Aorta (tissue), 5 donors: Measurements from ENCODE around the gene HOGA1. TPM values are rescaled to one million over a fixed set of nuclear protein-coding genes. Genes with fewer than 3 reads are reported as not detected.

Experiments used
- ATAC-seq: fragments of 200-7000 bp; cut with Tn5 transposase; one replicate; pipeline ENCODE4 v1.9.1; 2022; ENCODE audit warnings: moderate library complexity; ENCODE audit not compliant: low FRiP score
- DNase-seq, 2 donors: peaks; one replicate each; pipeline ENCODE4 v3.0.0-alpha.2; 2020
- H3K27ac ChIP-seq, 2 donors: one replicate each; pipeline ENCODE4 v1.5.1; 2013; ENCODE audit warnings: low read length in 2 of 2, mild to moderate bottlenecking in 2 of 2, moderate library complexity in 2 of 2, control low read depth in 1 of 2, inconsistent platforms in 1 of 2, low read depth in 1 of 2
- H3K27me3 ChIP-seq, 2 donors: one replicate each; pipeline ENCODE4 v1.6.1; 2013; ENCODE audit warnings: control low read depth in 1 of 2, low read length in 1 of 2, mild to moderate bottlenecking in 1 of 2, moderate library complexity in 1 of 2; ENCODE audit not compliant: insufficient read depth in 2 of 2, control insufficient read depth in 1 of 2
- H3K36me3 ChIP-seq, 2 donors: one replicate each; pipeline ENCODE4 v1.6.1; 2013; ENCODE audit warnings: control low read depth in 1 of 2, low read length in 1 of 2, mild to moderate bottlenecking in 1 of 2; ENCODE audit not compliant: insufficient read depth in 2 of 2, control insufficient read depth in 1 of 2
- H3K4me1 ChIP-seq, 2 donors: one replicate each; pipeline ENCODE4 v1.6.1; 2013; ENCODE audit warnings: low read length in 2 of 2, control low read depth in 1 of 2, mild to moderate bottlenecking in 1 of 2, moderate library complexity in 1 of 2; ENCODE audit not compliant: insufficient read depth in 2 of 2, control insufficient read depth in 1 of 2
- H3K4me3 ChIP-seq, 2 donors: one replicate each; pipeline ENCODE4 v1.5.1; 2013; ENCODE audit warnings: low read length in 2 of 2, control low read depth in 1 of 2, mild to moderate bottlenecking in 1 of 2
- H3K9me3 ChIP-seq: one replicate; pipeline ENCODE4 v1.6.1; 2013; ENCODE audit warnings: mild to moderate bottlenecking, low read length; ENCODE audit not compliant: control insufficient read depth
- WGBS, 2 donors: extraction: QIAGEN DNeasy Blood & Tissue Kit; methylation state at CpG; one replicate each; pipeline ENCODE4 v1.1.7; 2013; 5-methylcytosine and 5-hydroxymethylcytosine counted together
- intact Hi-C, 2 donors: fragments of 100-400 bp; cut with DNase I; formaldehyde crosslinking; loops; one replicate each; pipeline versions ENCODE4 v1.14.2 to v1.15.0; 2022
- polyA plus RNA-seq, 2 donors: library from polyadenylated mRNA; stranded (reverse); fragments of 200-250 nt; gene quantifications; one replicate each; pipeline ENCODE4 v1.2.3, GENCODE V29; 2013
- total RNA-seq, 2 donors: library from RNA; stranded (reverse); fragmentation: NEBNext Ultra II Directional; extraction: Animal tissue kit (Norgen Biotek cat#: 25700); gene quantifications; one replicate each; pipeline ENCODE4 v1.2.1, GENCODE V29; 2021
- donor health status: healthy with polysubstance abuse.
- donor health status: Bipolar disorder and iron deficiency.
- donor health status: DM: no; HTN: no; CAD: no.
- donor health status: DM: no; HTN: no; CAD: no.
- donor health status: DM: yes; HTN: yes; CAD: no.

HOGA1 gene
- total and polyA plus RNA-seq, 4 donors: 1.9 to 4.6 (median 3.9) TPM

DNA sequence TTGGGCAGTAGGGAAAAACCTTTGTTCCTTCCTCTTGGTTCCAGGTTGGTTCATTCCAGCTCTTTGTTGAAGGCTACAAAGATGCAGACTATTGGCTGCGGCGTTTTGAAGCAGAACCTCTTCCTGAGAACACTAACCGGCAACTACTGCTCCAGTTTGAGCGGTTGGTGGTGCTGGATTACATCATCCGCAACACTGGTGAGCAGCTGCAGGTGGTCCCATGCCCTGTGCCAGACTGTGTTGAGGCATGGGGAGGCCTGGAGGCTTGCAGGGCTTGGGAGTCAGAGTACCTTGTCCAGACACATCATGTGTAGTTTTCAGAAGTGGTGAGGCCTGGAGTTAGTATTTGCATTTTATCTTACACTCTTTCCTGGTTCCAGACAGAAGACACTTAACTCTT lies 72.6 kb downstream of the HOGA1 start:
- Histone ChIP-seq H3K4me1 (no peaks in the 10 kb centered on the region), H3K27me3 (no peaks in the 10 kb centered on the region), H3K27ac (no peak overlapping the region), H3K9me3 (no peaks in the 10 kb centered on the region), H3K36me3 (peaks cover 3 to 6% of the 10 kb centered on the region in 2 donors), H3K4me3 (no peak overlapping the region)
- intact Hi-C loops: no loop called here
- DNase-seq (no peak), ATAC-seq (no peak)
- 91 to 94% methylated on average over 5 of the region's 5 CpGs for WGBS, 2 donors

DNA sequence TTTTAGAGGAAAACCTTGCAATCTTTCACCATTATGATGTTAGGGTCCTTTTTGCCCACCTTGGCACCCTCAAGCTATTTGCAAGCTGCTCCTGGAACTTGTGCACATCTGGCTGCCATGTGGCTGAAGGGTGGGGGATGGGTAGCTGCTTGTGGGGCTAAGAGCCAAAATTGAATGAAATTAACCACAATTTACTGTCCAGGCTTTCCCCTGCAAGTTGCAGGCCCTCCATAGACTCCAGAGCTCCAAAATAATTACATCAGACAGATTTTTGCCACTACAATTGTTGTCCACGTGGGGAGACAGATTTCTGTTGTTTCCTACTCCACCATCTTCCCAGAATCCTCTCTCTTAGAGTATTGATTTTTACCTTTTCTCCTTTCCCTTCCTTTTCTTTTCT lies 75.4 kb downstream of the HOGA1 start:
- intact Hi-C loops: no loop called here
- ATAC-seq: no peak
- 52 to 55% methylated on average over 1 of the region's 1 CpG for WGBS, 2 donors
- Histone ChIP-seq H3K27me3 (no peaks in the 10 kb centered on the region), H3K9me3 (no peaks in the 10 kb centered on the region), H3K4me1 (no peaks in the 10 kb centered on the region), H3K4me3 (no peak overlapping the region), H3K27ac (no peak overlapping the region), H3K36me3 (peaks cover 5 to 6% of the 10 kb centered on the region in 2 donors)
- no peak for DNase-seq

Other genes with a start within 250 kb of the HOGA1 start
- 1 to 10 TPM; 5.5 to 8.6 TPM for gene FRAT2, start 249.7 kb upstream of the HOGA1 start, total RNA-seq
- gene FRAT2, start 249.7 kb upstream of the HOGA1 start, polyA plus RNA-seq: 1 to 10 TPM; 3.0 to 7.0 TPM
- gene RRP12, start 183.0 kb upstream of the HOGA1 start, total RNA-seq: 10 to 100 TPM; 25.1 to 31.9 TPM
- 10 to 100 TPM in 1 of 2 donors, 1 to 10 TPM in 1; 6.4 to 10.7 TPM for gene RRP12, start 183.0 kb upstream of the HOGA1 start, polyA plus RNA-seq
- gene PGAM1, start 158.2 kb upstream of the HOGA1 start, total RNA-seq: 100 to 1,000 TPM; 145 to 148 TPM
- 100 to 1,000 TPM; 134 to 189 TPM for gene PGAM1, start 158.2 kb upstream of the HOGA1 start, polyA plus RNA-seq
- gene EXOSC1, start 138.4 kb upstream of the HOGA1 start, total RNA-seq: 10 to 100 TPM; 25.6 to 27.2 TPM
- 10 to 100 TPM; 39.4 to 41.9 TPM for gene EXOSC1, start 138.4 kb upstream of the HOGA1 start, polyA plus RNA-seq
- gene ZDHHC16, start 138.2 kb upstream of the HOGA1 start, total RNA-seq: 10 to 100 TPM; 29.6 to 35.6 TPM
- gene ZDHHC16, start 138.2 kb upstream of the HOGA1 start, polyA plus RNA-seq: 10 to 100 TPM; 17.8 to 27.8 TPM
- gene MMS19, start 86.0 kb upstream of the HOGA1 start, total RNA-seq: 10 to 100 TPM; 34.3 to 63.8 TPM
- gene MMS19, start 86.0 kb upstream of the HOGA1 start, polyA plus RNA-seq: 10 to 100 TPM; 16.2 to 73.4 TPM
- gene UBTD1, start 85.5 kb upstream of the HOGA1 start, total RNA-seq: 10 to 100 TPM; 15.1 to 15.8 TPM
- 10 to 100 TPM; 10.1 to 18.9 TPM for gene UBTD1, start 85.5 kb upstream of the HOGA1 start, polyA plus RNA-seq
- gene ANKRD2, start 11.6 kb upstream of the HOGA1 start, total RNA-seq: under 1 TPM; 0.39 to 0.78 TPM
- gene ANKRD2, start 11.6 kb upstream of the HOGA1 start, polyA plus RNA-seq: 1 to 10 TPM; 1.4 to 3.1 TPM
- gene C10orf62, start 5.3 kb downstream of the HOGA1 start, total RNA-seq: under 1 TPM; 0.29 to 0.42 TPM
- under 1 TPM in 1 of 2 donors, not detected in 1; 0.54 TPM for gene C10orf62, start 5.3 kb downstream of the HOGA1 start, polyA plus RNA-seq
- gene MORN4, start 49.1 kb downstream of the HOGA1 start, total RNA-seq: 1 to 10 TPM; 1.4 to 6.6 TPM
- 1 to 10 TPM; 4.5 to 8.8 TPM for gene MORN4, start 49.1 kb downstream of the HOGA1 start, polyA plus RNA-seq
- gene PI4K2A, start 56.3 kb downstream of the HOGA1 start, total RNA-seq: 10 to 100 TPM; 14.2 to 16.7 TPM
- 10 to 100 TPM in 1 of 2 donors, 1 to 10 TPM in 1; 6.5 to 10.0 TPM for gene PI4K2A, start 56.3 kb downstream of the HOGA1 start, polyA plus RNA-seq
- gene AVPI1, start 102.9 kb downstream of the HOGA1 start, total RNA-seq: 10 to 100 TPM; 17.1 to 18.3 TPM
- gene AVPI1, start 102.9 kb downstream of the HOGA1 start, polyA plus RNA-seq: 10 to 100 TPM; 12.4 to 15.1 TPM
- gene MARVELD1, start 129.3 kb downstream of the HOGA1 start, total RNA-seq: 10 to 100 TPM; 87.4 to 92.4 TPM
- gene MARVELD1, start 129.3 kb downstream of the HOGA1 start, polyA plus RNA-seq: 10 to 100 TPM; 48.1 to 85.8 TPM
- 10 to 100 TPM; 23.0 to 33.2 TPM for gene ZFYVE27, start 152.7 kb downstream of the HOGA1 start, total RNA-seq
- 10 to 100 TPM in 1 of 2 donors, 1 to 10 TPM in 1; 6.1 to 24.6 TPM for gene ZFYVE27, start 152.7 kb downstream of the HOGA1 start, polyA plus RNA-seq
- 1 to 10 TPM; 1.4 to 3.7 TPM for gene SFRP5, start 187.6 kb downstream of the HOGA1 start, total RNA-seq
- 1 to 10 TPM in 1 of 2 donors, under 1 TPM in 1; 0.36 to 8.8 TPM for gene SFRP5, start 187.6 kb downstream of the HOGA1 start, polyA plus RNA-seq